Smooth muscle cell of the umbilical artery (primary cell): Measurements from ENCODE around the gene HDGFL3. TPM values are rescaled to one million over a fixed set of nuclear protein-coding genes. Genes with fewer than 3 reads are reported as not detected.

Experiments used
- total RNA-seq: library from RNA; depleted of rRNA; stranded (reverse); fragments of >200 nt; gene quantifications from 2 replicates; pipeline ENCODE4 v1.2.3, GENCODE V29; 2014

HDGFL3 gene
- 58.5 and 114 TPM in 2 replicates for total RNA-seq

DNA sequence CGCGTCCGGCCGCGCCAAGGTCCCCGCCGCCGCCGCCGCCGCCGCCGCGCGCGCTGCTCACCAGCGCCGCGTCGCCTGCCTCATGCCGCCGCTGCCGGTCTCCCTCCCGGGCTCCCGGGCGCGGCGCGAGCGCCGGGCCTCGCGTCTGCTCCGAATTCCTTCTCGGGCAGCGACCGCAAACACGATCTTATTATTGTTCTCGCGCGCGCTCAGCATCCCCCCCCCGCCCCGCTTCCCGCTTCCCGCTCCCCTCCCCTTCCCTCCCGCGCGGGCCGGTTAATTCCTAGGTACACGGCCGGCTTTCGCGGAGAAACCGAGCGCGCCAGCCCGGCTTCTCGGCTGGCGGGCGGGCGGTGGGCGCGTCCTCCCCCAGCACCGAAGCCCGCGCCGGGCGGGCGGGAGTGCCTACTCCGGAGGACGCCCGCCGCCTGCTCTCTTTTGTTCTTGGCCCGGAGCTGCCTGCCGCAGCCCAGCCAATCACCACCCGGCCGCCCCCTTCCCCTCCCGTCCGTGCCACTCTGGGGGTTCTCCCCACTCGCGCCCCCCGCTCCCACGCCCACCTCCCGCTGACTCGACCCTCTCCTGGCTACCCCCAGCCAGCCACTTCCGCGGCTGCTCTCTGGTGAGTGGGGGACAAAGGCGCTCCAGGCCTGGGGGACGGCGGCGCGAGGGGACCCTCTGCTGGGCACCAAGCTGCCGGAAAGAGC is at the start of gene HDGFL3:
Gene HDGFL3, minus strand, starts transcription at position 164 of the 707 bp plus-strand sequence. CDS start 409 bp downstream, outside the sequence.

DNA sequence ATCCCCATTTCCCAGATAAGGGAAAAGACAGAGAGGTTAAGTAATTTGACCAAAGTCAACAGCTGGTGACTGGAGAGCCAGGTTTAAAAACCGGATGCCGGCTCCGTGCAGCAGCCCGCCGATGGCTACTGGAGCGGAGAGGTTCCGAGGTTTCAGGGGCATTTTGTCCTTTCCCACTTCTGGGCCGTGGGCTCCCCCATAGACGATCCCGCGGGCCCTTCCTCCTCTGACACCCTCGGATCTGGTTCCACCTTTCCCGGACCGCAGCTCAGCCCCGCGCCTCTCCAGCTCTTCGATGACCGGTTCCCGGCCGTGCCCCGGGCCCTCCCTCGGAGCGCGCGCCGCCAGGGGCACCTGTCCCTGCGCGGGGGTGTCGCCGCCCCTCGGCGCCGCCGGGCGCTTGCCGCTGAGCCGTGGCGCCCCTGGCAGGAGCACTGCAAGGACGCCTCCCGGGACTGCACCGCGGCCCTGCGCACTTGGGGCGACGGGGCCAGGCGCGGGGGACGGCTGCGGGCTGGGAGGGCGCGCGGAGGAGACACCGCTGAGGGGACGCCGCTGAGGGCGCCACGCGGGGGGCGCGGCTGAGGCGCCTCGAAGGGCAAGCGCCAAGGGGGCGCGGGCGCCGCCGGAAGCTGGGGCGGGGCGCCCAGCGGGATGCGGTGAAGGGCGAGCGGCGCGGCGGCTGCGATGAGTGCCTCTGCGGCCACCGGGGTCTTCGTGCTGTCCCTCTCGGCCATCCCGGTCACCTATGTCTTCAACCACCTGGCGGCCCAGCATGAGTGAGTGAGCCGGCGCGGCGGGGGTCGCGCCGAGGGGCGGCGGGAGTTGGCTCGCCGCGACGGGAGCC is 100.4 kb downstream of the HDGFL3 start, which contains the start of gene TM6SF1:
Gene TM6SF1, plus strand, starts transcription at position 652 of the 847 bp plus-strand sequence. Its CDS starts 36 bp downstream, at position 688.

Other genes starting within 250 kb of the HDGFL3 start
- 30.9 and 36.8 TPM in 2 replicates for gene RAMAC, start 221.6 kb downstream of the HDGFL3 start, total RNA-seq
- gene C15orf40, start 196.2 kb downstream of the HDGFL3 start, total RNA-seq: 5.9 and 6.6 TPM in 2 replicates
- gene BTBD1, start 140.6 kb downstream of the HDGFL3 start, total RNA-seq: 125 and 133 TPM in 2 replicates
- 2.5 and 5.0 TPM in 2 replicates for gene TM6SF1, start 100.2 kb downstream of the HDGFL3 start, total RNA-seq
- 15.4 and 23.3 TPM in 2 replicates for gene BNC1, start 76.8 kb upstream of the HDGFL3 start, total RNA-seq
- gene SH3GL3, start 239.5 kb upstream of the HDGFL3 start, total RNA-seq: 0.97 and 2.1 TPM in 2 replicates